Activated naive CD4-positive, alpha-beta T cell treated with anti-CD3 and anti-CD28 coated beads, Interleukin-2, amount 50 U/mL, for 24 hours (primary cell): Measurements from ENCODE around the gene KCNIP4.

Source experiments
- H3K27ac Mint-ChIP-seq: one replicate; pipeline ENCODE4 v1.8.0; 2021; ENCODE audit warnings: mild to moderate bottlenecking, mixed read lengths
- H3K27me3 Mint-ChIP-seq: one replicate; pipeline ENCODE4 v1.8.0; 2021; ENCODE audit warnings: mixed read lengths
- H3K36me3 Mint-ChIP-seq: one replicate; pipeline ENCODE4 v1.8.0; 2021; ENCODE audit warnings: mixed read lengths
- H3K4me1 Mint-ChIP-seq: one replicate; pipeline ENCODE4 v1.8.0; 2021; ENCODE audit warnings: mixed read lengths
- H3K4me3 Mint-ChIP-seq: one replicate; pipeline ENCODE4 v1.8.0; 2021; ENCODE audit warnings: mild to moderate bottlenecking, mixed read lengths
- H3K9me3 Mint-ChIP-seq: one replicate; pipeline ENCODE4 v1.8.0; 2021; ENCODE audit warnings: mixed read lengths

The KCNIP4 gene

DNA sequence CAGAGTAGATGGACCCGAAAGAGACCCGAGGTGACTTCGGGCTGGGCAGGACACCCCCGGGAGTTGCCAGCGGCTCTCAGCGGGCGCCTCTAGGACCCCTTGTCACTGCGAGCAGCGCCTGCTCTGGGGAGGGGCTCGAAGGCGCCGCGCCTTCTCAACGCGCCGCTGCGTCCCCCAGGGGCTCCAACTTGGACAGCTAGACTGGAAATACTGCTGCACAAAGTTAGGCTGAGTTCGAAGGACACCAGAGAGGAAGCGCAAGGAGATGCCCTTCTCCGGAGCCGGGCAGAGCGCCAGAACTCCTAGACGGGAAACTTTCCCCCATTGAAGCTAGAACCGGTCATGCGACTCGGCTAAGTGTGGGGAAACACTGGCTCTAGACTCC is 493 bp upstream of the KCNIP4 start:
- Mint-ChIP-seq H3K9me3 (peaks cover 8% of the 10 kb centered on the region), H3K36me3 (no peaks in the 10 kb centered on the region), H3K4me1 (no peaks in the 10 kb centered on the region), H3K27ac (no peak overlapping the region), H3K4me3 (no peak overlapping the region), H3K27me3 (peaks cover 22% of the 10 kb centered on the region)

DNA sequence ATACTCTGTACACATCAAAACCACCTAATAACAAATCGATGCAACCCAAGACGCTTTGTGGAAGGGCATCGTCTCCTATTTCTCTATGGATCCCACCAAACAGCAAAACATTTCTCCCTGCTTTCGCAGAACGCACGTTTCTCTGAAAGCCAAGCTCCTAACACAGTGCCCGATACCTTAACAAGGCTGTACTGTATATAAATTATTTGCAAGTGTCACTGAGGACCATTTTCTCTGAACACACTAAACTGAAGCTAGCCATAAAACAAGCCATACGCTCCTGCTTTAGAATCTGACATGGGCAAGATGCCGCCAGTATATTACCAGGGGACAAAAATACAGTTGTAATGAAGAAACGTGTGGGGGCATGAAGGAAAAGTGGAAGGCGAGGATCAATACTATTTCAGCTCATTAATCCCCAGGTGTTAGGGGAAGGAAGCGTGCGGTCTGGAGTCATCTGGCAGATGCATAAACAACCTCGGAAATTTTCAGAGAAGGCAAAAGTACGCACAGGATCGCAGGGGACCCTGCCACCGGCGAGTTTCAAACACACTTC is 703 bp downstream of the KCNIP4 start:
- Mint-ChIP-seq H3K9me3 (peaks cover 15% of the 10 kb centered on the region), H3K4me3 (no peak overlapping the region), H3K36me3 (no peaks in the 10 kb centered on the region), H3K27me3 (peaks cover 26% of the 10 kb centered on the region), H3K4me1 (no peaks in the 10 kb centered on the region), H3K27ac (no peak overlapping the region)

GRCh38 chr4:21946858-21947257 is 1.7 kb downstream of the KCNIP4 start:
- no peaks in the 10 kb centered on the region for H3K4me1 Mint-ChIP-seq
- H3K9me3 Mint-ChIP-seq, result peaks cover 11% of the 10 kb centered on the region
- H3K27me3 Mint-ChIP-seq, result peaks cover 26% of the 10 kb centered on the region
- no peaks in the 10 kb centered on the region for H3K36me3 Mint-ChIP-seq
- no peak overlapping the region for H3K4me3 Mint-ChIP-seq
- no peak overlapping the region for H3K27ac Mint-ChIP-seq

DNA sequence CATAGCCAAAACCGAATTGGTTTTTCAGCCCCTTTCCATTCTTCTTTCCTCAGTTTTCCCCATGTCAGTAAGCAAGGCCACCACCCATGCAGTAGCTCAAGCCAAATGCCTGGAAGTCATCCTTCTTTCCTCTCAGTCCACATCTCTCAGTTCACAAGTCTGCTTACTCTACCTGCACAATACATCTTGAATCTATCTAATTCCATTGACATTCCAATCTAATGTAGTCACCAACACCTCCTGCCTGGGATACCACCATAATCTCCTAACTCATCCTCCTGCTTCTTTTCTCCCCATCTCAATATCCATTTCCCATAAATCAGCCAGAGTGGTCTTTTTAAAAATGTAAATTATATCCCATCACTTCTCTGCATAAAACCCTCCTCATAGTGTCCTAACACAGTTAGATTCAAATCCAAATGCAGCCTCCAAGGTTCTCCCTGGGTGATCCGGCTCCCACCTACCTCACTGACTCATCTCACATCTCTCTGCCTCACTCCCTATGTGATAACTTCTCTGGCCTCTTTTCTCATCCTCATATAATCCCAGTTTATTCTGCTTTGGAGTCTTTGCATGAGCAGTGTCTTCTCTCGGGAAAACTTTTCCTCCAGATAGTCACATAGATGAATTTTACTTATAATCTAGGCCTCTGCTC is 26.9 kb downstream of the KCNIP4 start:
- Mint-ChIP-seq H3K36me3 (no peaks in the 10 kb centered on the region), H3K9me3 (no peaks in the 10 kb centered on the region), H3K27me3 (peaks cover 1% of the 10 kb centered on the region), H3K4me3 (no peak overlapping the region), H3K27ac (no peak overlapping the region), H3K4me1 (no peaks in the 10 kb centered on the region)

DNA sequence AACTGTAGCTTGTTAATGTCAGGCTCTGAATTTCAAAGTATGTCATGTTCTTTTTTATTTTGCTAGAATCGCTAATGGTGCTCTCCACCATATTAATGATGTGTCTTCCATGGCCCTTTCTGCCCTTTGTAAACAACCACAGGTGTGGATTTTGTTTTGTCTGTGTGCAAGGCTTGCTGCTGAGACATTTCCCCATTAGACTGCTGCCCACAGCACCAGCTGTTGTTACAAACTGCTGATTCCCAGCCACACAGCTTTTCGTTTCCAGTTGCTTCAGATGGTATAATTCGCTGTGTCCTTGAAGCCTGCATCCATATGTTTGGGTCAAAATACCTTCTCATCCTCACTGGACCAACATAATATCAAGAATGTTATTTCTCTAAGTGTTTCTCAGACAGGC is 32.8 kb downstream of the KCNIP4 start:
- H3K9me3 Mint-ChIP-seq, result no peaks in the 10 kb centered on the region
- no peaks in the 10 kb centered on the region for H3K27me3 Mint-ChIP-seq
- no peak overlapping the region for H3K4me3 Mint-ChIP-seq
- no peak overlapping the region for H3K27ac Mint-ChIP-seq
- H3K36me3 Mint-ChIP-seq, result no peaks in the 10 kb centered on the region
- H3K4me1 Mint-ChIP-seq, result no peaks in the 10 kb centered on the region

- no peak overlapping the region for H3K4me3 Mint-ChIP-seq
- H3K27me3 Mint-ChIP-seq, result peaks cover 2% of the 10 kb centered on the region
- peaks cover 24% of the 10 kb centered on the region for H3K9me3 Mint-ChIP-seq
- no peaks in the 10 kb centered on the region for H3K36me3 Mint-ChIP-seq
- no peak overlapping the region for H3K27ac Mint-ChIP-seq
- H3K4me1 Mint-ChIP-seq, result no peaks in the 10 kb centered on the region
Measured at GRCh38 chr4:21901831-21902230, 46.7 kb downstream of the KCNIP4 start.

DNA sequence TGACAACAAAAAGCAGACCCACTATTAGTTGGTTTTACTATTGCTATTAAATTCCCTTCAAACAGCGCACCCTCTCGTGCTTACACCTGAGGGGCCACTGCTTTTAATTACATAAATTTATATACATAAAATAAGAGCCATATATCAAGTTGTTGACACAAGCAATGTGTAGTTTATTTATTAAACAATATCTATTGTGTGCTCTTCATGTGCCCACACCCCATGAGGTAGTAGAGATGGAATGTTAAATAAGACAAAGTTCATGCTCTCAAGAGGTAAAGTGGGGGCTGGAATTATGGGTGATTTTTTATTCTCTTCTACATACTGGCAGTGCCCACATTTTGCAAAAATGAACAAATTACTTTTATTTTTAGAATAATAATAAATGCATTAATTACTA is 47.3 kb downstream of the KCNIP4 start:
- no peaks in the 10 kb centered on the region for H3K4me1 Mint-ChIP-seq
- no peak overlapping the region for H3K4me3 Mint-ChIP-seq
- no peak overlapping the region for H3K27ac Mint-ChIP-seq
- H3K36me3 Mint-ChIP-seq, result no peaks in the 10 kb centered on the region
- peaks cover 24% of the 10 kb centered on the region for H3K9me3 Mint-ChIP-seq
- H3K27me3 Mint-ChIP-seq, result peaks cover 2% of the 10 kb centered on the region

GRCh38 chr4:21900211-21900610 is 48.4 kb downstream of the KCNIP4 start:
- no peak overlapping the region for H3K27ac Mint-ChIP-seq

GRCh38 chr4:21898101-21898500 is 50.5 kb downstream of the KCNIP4 start:
- H3K4me1 Mint-ChIP-seq, result no peaks in the 10 kb centered on the region
- H3K4me3 Mint-ChIP-seq, result no peak overlapping the region
- H3K27ac Mint-ChIP-seq, result no peak overlapping the region
- no peaks in the 10 kb centered on the region for H3K36me3 Mint-ChIP-seq
- H3K27me3 Mint-ChIP-seq, result peaks cover 2% of the 10 kb centered on the region
- peaks cover 34% of the 10 kb centered on the region for H3K9me3 Mint-ChIP-seq

More at GRCh38 chr4:21900211-21900610, 48.4 kb downstream of the KCNIP4 start:
- peaks cover 2% of the 10 kb centered on the region for H3K27me3 Mint-ChIP-seq
- H3K9me3 Mint-ChIP-seq, result peaks cover 29% of the 10 kb centered on the region
- no peak overlapping the region for H3K4me3 Mint-ChIP-seq
- H3K4me1 Mint-ChIP-seq, result no peaks in the 10 kb centered on the region
- H3K36me3 Mint-ChIP-seq, result no peaks in the 10 kb centered on the region

GRCh38 chr4:21896767-21897166 is 51.8 kb downstream of the KCNIP4 start:
- Mint-ChIP-seq H3K27ac (no peak overlapping the region), H3K9me3 (peaks cover 30% of the 10 kb centered on the region), H3K4me3 (no peak overlapping the region), H3K27me3 (no peaks in the 10 kb centered on the region), H3K4me1 (no peaks in the 10 kb centered on the region), H3K36me3 (no peaks in the 10 kb centered on the region)

DNA sequence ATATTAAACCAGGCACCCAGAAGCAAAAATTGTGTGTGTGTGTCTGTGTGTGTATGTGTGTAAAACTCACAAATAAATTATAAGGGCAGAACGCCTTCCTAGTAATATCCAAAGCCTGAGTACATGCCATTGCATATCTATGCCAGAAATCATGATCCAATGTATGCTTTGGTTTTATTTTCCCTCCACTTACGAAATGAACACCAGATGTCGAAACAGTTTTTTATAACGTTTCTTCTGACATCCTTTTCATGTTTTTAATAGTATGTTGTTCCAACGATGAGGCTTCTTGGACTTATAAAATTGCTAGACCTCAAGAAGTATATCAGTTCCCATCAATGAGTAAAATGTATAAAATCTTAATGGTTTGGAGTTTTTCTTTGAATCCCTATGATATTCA is 55.4 kb downstream of the KCNIP4 start:
- peaks cover 18% of the 10 kb centered on the region for H3K9me3 Mint-ChIP-seq
- H3K27me3 Mint-ChIP-seq, result no peaks in the 10 kb centered on the region
- no peak overlapping the region for H3K27ac Mint-ChIP-seq

GRCh38 chr4:21890231-21890630 is 58.3 kb downstream of the KCNIP4 start:
- no peaks in the 10 kb centered on the region for H3K4me1 Mint-ChIP-seq
- H3K27me3 Mint-ChIP-seq, result no peaks in the 10 kb centered on the region
- H3K36me3 Mint-ChIP-seq, result no peaks in the 10 kb centered on the region
- H3K4me3 Mint-ChIP-seq, result no peak overlapping the region
- peaks cover 4% of the 10 kb centered on the region for H3K9me3 Mint-ChIP-seq
- H3K27ac Mint-ChIP-seq, result no peak overlapping the region

More for the DNA sequence above, 55.4 kb downstream of the KCNIP4 start:
- Mint-ChIP-seq H3K4me3 (no peak overlapping the region), H3K36me3 (no peaks in the 10 kb centered on the region), H3K4me1 (no peaks in the 10 kb centered on the region)

- H3K36me3 Mint-ChIP-seq, result no peaks in the 10 kb centered on the region
- no peak overlapping the region for H3K4me3 Mint-ChIP-seq
- H3K4me1 Mint-ChIP-seq, result no peaks in the 10 kb centered on the region
- peaks cover 1% of the 10 kb centered on the region for H3K27me3 Mint-ChIP-seq
- H3K9me3 Mint-ChIP-seq, result no peaks in the 10 kb centered on the region
- peak overlapping the region; percentile 66 for H3K27ac Mint-ChIP-seq
Measured at GRCh38 chr4:21888195-21888976, 60.2 kb downstream of the KCNIP4 start.

DNA sequence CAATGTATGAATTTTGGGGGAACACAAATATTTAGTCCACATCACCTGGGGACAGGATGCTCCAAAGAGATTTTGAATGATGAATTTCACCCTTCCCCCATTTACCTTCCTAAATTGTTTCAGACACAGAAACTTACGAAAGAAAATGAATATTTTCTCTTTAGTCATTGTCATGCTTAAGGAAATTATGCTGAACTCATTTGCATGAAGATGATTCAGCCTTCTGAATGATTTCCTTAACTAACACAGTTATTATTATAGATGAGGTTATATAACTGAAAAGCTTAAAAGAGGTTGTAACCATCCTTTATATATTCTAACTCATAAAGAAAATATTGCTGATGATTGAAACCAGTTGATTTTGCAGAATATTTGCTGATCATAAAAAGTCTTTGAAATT is 61.1 kb downstream of the KCNIP4 start:
- H3K36me3 Mint-ChIP-seq, result no peaks in the 10 kb centered on the region
- no peaks in the 10 kb centered on the region for H3K4me1 Mint-ChIP-seq
- H3K27me3 Mint-ChIP-seq, result peaks cover 1% of the 10 kb centered on the region
- no peak overlapping the region for H3K4me3 Mint-ChIP-seq
- H3K27ac Mint-ChIP-seq, result no peak overlapping the region
- no peaks in the 10 kb centered on the region for H3K9me3 Mint-ChIP-seq

- H3K4me1 Mint-ChIP-seq, result no peaks in the 10 kb centered on the region
- H3K27ac Mint-ChIP-seq, result no peak overlapping the region
- H3K36me3 Mint-ChIP-seq, result no peaks in the 10 kb centered on the region
- H3K4me3 Mint-ChIP-seq, result no peak overlapping the region
- peaks cover 1% of the 10 kb centered on the region for H3K27me3 Mint-ChIP-seq
- no peaks in the 10 kb centered on the region for H3K9me3 Mint-ChIP-seq
Measured at GRCh38 chr4:21885770-21886169, 62.8 kb downstream of the KCNIP4 start.

- Mint-ChIP-seq H3K36me3 (no peaks in the 10 kb centered on the region), H3K4me3 (no peak overlapping the region), H3K27ac (no peak overlapping the region), H3K4me1 (no peaks in the 10 kb centered on the region), H3K9me3 (no peaks in the 10 kb centered on the region), H3K27me3 (peaks cover 1% of the 10 kb centered on the region)
Measured at GRCh38 chr4:21885241-21885640, 63.3 kb downstream of the KCNIP4 start.
